ENCODE data around the gene NUDCD2. TPM values are rescaled to one million over a fixed set of nuclear protein-coding genes. Genes with fewer than 3 reads are reported as not detected.
"Not testable (repeated sequence)": the region's sequence is repeated elsewhere in the genome, so short reads cannot be mapped to it uniquely, and the experiment has no call there.

NUDCD2 gene
- total RNA-seq, 1 donor from 2014 or later: 4.2 TPM

- DNase-seq (ENCODE audit: low read depth in 2 of 2): peak; percentile 24 to 59
These were observed 13.8 kb upstream of the NUDCD2 start for GRCh38 chr5:163473635-163474243.

- no peak for DNase-seq (ENCODE audit: low read depth in 2 of 2)
These were observed 7.8 kb upstream of the NUDCD2 start for GRCh38 chr5:163467682-163468081.

- no peak for DNase-seq (ENCODE audit: low read depth in 2 of 2)
These were observed 3.1 kb upstream of the NUDCD2 start for GRCh38 chr5:163463063-163463435.

GRCh38 chr5:163460562-163461171 lies 765 bp upstream of the NUDCD2 start, which contains the start of gene HMMR:
Gene HMMR, plus strand, starts transcription at chr5:163460632. Its CDS starts 61 bp downstream, at chr5:163460693.
- DNase-seq (ENCODE audit: low read depth in 2 of 2): peak in 1 of 2 donors; percentile 33

GRCh38 chr5:163459462-163459818 lies 462 bp downstream of the NUDCD2 start:
- DNase-seq (ENCODE audit: low read depth in 2 of 2): no peak

GRCh38 chr5:163458778-163459385 lies 1.0 kb downstream of the NUDCD2 start:
- DNase-seq (ENCODE audit: low read depth in 2 of 2): no peak

- no peak for DNase-seq (ENCODE audit: low read depth in 2 of 2)
These were observed 3.1 kb downstream of the NUDCD2 start for GRCh38 chr5:163456840-163457239.

- no peak for DNase-seq (ENCODE audit: low read depth in 2 of 2)
These were observed 3.8 kb downstream of the NUDCD2 start for GRCh38 chr5:163456029-163456589.

- DNase-seq (ENCODE audit: low read depth in 2 of 2): not testable (repeated sequence)
These were observed 4.5 kb downstream of the NUDCD2 start for GRCh38 chr5:163455406-163455805.

GRCh38 chr5:163453705-163454104 lies 6.2 kb downstream of the NUDCD2 start:
- no peak for DNase-seq (ENCODE audit: low read depth in 2 of 2)

GRCh38 chr5:163451489-163451888 lies 8.4 kb downstream of the NUDCD2 start:
- no peak for DNase-seq (ENCODE audit: low read depth in 2 of 2)

GRCh38 chr5:163448491-163448890 lies 11.4 kb downstream of the NUDCD2 start:
- no peak for DNase-seq (ENCODE audit: low read depth in 2 of 2)

GRCh38 chr5:163447875-163448274 lies 12.0 kb downstream of the NUDCD2 start:
- DNase-seq (ENCODE audit: low read depth in 2 of 2): no peak

- no peak for DNase-seq (ENCODE audit: low read depth in 2 of 2)
These were observed 12.7 kb downstream of the NUDCD2 start for GRCh38 chr5:163447191-163447590.

- no peak for DNase-seq (ENCODE audit: low read depth in 2 of 2)
These were observed 14.6 kb downstream of the NUDCD2 start for GRCh38 chr5:163445345-163445744.

GRCh38 chr5:163444526-163444925 lies 15.4 kb downstream of the NUDCD2 start:
- no peak for DNase-seq (ENCODE audit: low read depth in 2 of 2)

GRCh38 chr5:163440954-163441353 lies 18.9 kb downstream of the NUDCD2 start:
- no peak for DNase-seq (ENCODE audit: low read depth in 2 of 2)

- peak in 1 of 2 donors; percentile 17 for DNase-seq (ENCODE audit: low read depth in 2 of 2)
These were observed 20.8 kb downstream of the NUDCD2 start for GRCh38 chr5:163439092-163439425.

- DNase-seq (ENCODE audit: low read depth in 2 of 2): peak; percentile 96 to 97
These were observed 22.4 kb downstream of the NUDCD2 start, which contains the start of gene CCNG1 for GRCh38 chr5:163437309-163438182. Gene CCNG1, plus strand, starts transcription at chr5:163437595. Its CDS starts 1,662 bp downstream, at chr5:163439257.

GRCh38 chr5:163437011-163437308 lies 22.9 kb downstream of the NUDCD2 start:
- DNase-seq (ENCODE audit: low read depth in 2 of 2): no peak

GRCh38 chr5:163436515-163436914 lies 23.4 kb downstream of the NUDCD2 start:
- DNase-seq (ENCODE audit: low read depth in 2 of 2): no peak

- peak; percentile 18 to 84 for DNase-seq (ENCODE audit: low read depth in 2 of 2)
These were observed 25.5 kb downstream of the NUDCD2 start for GRCh38 chr5:163434401-163434866.

Data from lung microvascular endothelial cell (primary cell).